ENCODE measurements around the gene EDNRA.

EDNRA gene

GRCh38 chr4:147508346-147508745, 27.4 kb downstream of the EDNRA start:
- DNase-seq, result no peak

- no peak for DNase-seq
These were observed 28.5 kb downstream of the EDNRA start for GRCh38 chr4:147509386-147509785.

- no peak for DNase-seq
These were observed 30.2 kb downstream of the EDNRA start for GRCh38 chr4:147510962-147511668.

- no peak for DNase-seq
These were observed 32.2 kb downstream of the EDNRA start for GRCh38 chr4:147513091-147513490.

- no peak for DNase-seq
These were observed 33.1 kb downstream of the EDNRA start for GRCh38 chr4:147513952-147514351.

- DNase-seq, result no peak
These were observed 34.5 kb downstream of the EDNRA start for GRCh38 chr4:147515220-147515936.

GRCh38 chr4:147516133-147516532, 35.2 kb downstream of the EDNRA start:
- no peak for DNase-seq

GRCh38 chr4:147518086-147518485, 37.2 kb downstream of the EDNRA start:
- no peak for DNase-seq

- peak; percentile 49 for DNase-seq
These were observed 38.2 kb downstream of the EDNRA start for GRCh38 chr4:147518846-147519767.

- no peak for DNase-seq
These were observed 43.7 kb downstream of the EDNRA start for GRCh38 chr4:147524601-147525000.

- no peak for DNase-seq
These were observed 44.8 kb downstream of the EDNRA start for GRCh38 chr4:147525494-147526271.

- no peak for DNase-seq
These were observed 45.4 kb downstream of the EDNRA start for GRCh38 chr4:147526272-147526654.

GRCh38 chr4:147528054-147528453, 47.2 kb downstream of the EDNRA start:
- DNase-seq, result no peak

- DNase-seq, result no peak
These were observed 49.2 kb downstream of the EDNRA start for GRCh38 chr4:147530134-147530533.

- no peak for DNase-seq
These were observed 49.8 kb downstream of the EDNRA start for GRCh38 chr4:147530723-147531122.

GRCh38 chr4:147532896-147533295, 52.0 kb downstream of the EDNRA start:
- no peak for DNase-seq

GRCh38 chr4:147533331-147533730, 52.4 kb downstream of the EDNRA start:
- DNase-seq, result no peak

GRCh38 chr4:147535124-147535523, 54.2 kb downstream of the EDNRA start:
- DNase-seq, result no peak

- DNase-seq, result no peak
These were observed 57.8 kb downstream of the EDNRA start for GRCh38 chr4:147538711-147539110.

- no peak for DNase-seq
These were observed 59.1 kb downstream of the EDNRA start for GRCh38 chr4:147539959-147540358.

- no peak for DNase-seq
These were observed 61.5 kb downstream of the EDNRA start for GRCh38 chr4:147542229-147542990.

- no peak for DNase-seq
These were observed 62.1 kb downstream of the EDNRA start for GRCh38 chr4:147543034-147543433.

Data from inflammatory macrophage treated with lipopolysaccharide for 4 hours (primary cell).